IMR-90 (cell line): ENCODE data around the gene DIP2A. TPM values are rescaled to one million over a fixed set of nuclear protein-coding genes. Genes with fewer than 3 reads are reported as not detected.

Experiments used
- ATAC-seq: fragments of 200-7000 bp; cut with Tn5 transposase; 2 replicates; pipeline ENCODE4 v1.9.1; 2020; ENCODE audit warnings: low read depth, mild to moderate bottlenecking, moderate library complexity
- BruUV-seq: library from RNA; stranded (reverse); fragments of 400-500 nt; replicated peaks from 2 replicates; lab custom pipeline; 2021; lab: Mats Ljungman, UMichigan
- CTCF ChIA-PET: fragments of 300-600 bp; formaldehyde crosslinking; extraction: SDS; loops from one replicate; lab custom pipeline; 2021; ENCODE audit warnings: antibody characterized with exemption; lab: Yijun Ruan, JAX
- POLR2A ChIA-PET: fragments of 300-600 bp; sonication (Branson Sonifier 250); formaldehyde crosslinking; loops from one replicate; lab custom pipeline; 2022; ENCODE audit warnings: antibody characterized with exemption; ENCODE audit not compliant: unreplicated experiment; lab: Charles Lee
- DNase-seq: peaks from one replicate; pipeline ENCODE4 v3.0.0; 2013
- H2AFZ ChIP-seq: replicated peaks from 2 replicates; pipeline ENCODE3; 2013; ENCODE audit warnings: low read length, mild to moderate bottlenecking; ENCODE audit not compliant: poor library complexity
- H2AK5ac ChIP-seq: 2 replicates; pipeline ENCODE4 v1.6.1; 2013; ENCODE audit warnings: low read depth, low read length, inconsistent platforms
- H2AK9ac ChIP-seq: replicated peaks from 2 replicates; pipeline ENCODE3; 2013; ENCODE audit warnings: mild to moderate bottlenecking, low read depth, low read length, moderate library complexity; ENCODE audit not compliant: poor library complexity
- H2BK120ac ChIP-seq: 2 replicates; pipeline ENCODE4 v1.6.1; 2013; ENCODE audit warnings: low read depth, low read length, inconsistent platforms
- H2BK15ac ChIP-seq: 3 replicates; pipeline ENCODE4 v1.6.1; 2013; ENCODE audit warnings: low read depth, low read length, inconsistent platforms
- H2BK20ac ChIP-seq: 2 replicates; pipeline ENCODE4 v1.6.1; 2013; ENCODE audit warnings: low read depth, mild to moderate bottlenecking, inconsistent platforms, low read length, moderate library complexity
- H2BK5ac ChIP-seq: 2 replicates; pipeline ENCODE4 v1.6.1; 2013; ENCODE audit warnings: mild to moderate bottlenecking, low read depth, low read length, inconsistent platforms; ENCODE audit not compliant: poor library complexity, severe bottlenecking
- H3K14ac ChIP-seq: replicated peaks from 2 replicates; pipeline ENCODE4 v1.6.1; 2013; ENCODE audit warnings: low read depth, low read length, inconsistent platforms
- H3K18ac ChIP-seq: 2 replicates; pipeline ENCODE4 v1.6.1; 2013; ENCODE audit warnings: low read depth, low read length, control low read depth
- H3K23ac ChIP-seq: 2 replicates; pipeline ENCODE4 v1.6.1; 2013; ENCODE audit warnings: low read depth, low read length, inconsistent platforms
- H3K27ac ChIP-seq: 2 replicates; pipeline ENCODE4 v1.5.1; 2013; ENCODE audit warnings: mild to moderate bottlenecking, control low read depth, low read length; ENCODE audit not compliant: insufficient read depth
- H3K27me3 ChIP-seq: 2 replicates; pipeline ENCODE4 v1.6.1; 2013; ENCODE audit warnings: low read length; ENCODE audit not compliant: control insufficient read depth, insufficient read depth
- H3K36me3 ChIP-seq: 2 replicates; pipeline ENCODE4 v1.6.1; 2013; ENCODE audit warnings: low read length, mixed read lengths; ENCODE audit not compliant: control insufficient read depth, insufficient read depth
- H3K4ac ChIP-seq: 2 replicates; pipeline ENCODE4 v1.6.1; 2013; ENCODE audit warnings: low read depth, low read length, inconsistent platforms
- H3K4me1 ChIP-seq: 2 replicates; pipeline ENCODE4 v1.6.1; 2013; ENCODE audit warnings: low read length, mixed read lengths; ENCODE audit not compliant: control insufficient read depth, insufficient read depth
- H3K4me2 ChIP-seq: 2 replicates; pipeline ENCODE4 v1.6.1; 2013; ENCODE audit warnings: low read depth, mild to moderate bottlenecking, control low read depth, low read length, moderate library complexity
- H3K4me3 ChIP-seq: 2 replicates; pipeline ENCODE4 v1.5.1; 2013; ENCODE audit warnings: low read depth, mild to moderate bottlenecking, control low read depth, low read length, moderate library complexity; ENCODE audit not compliant: insufficient read depth
- H3K56ac ChIP-seq: 2 replicates; pipeline ENCODE4 v1.6.1; 2013; ENCODE audit warnings: low read length, inconsistent platforms; ENCODE audit not compliant: insufficient read depth; ENCODE audit errors: extremely low read depth
- H3K79me1 ChIP-seq, 2 experiments: 2 replicates each; pipeline ENCODE4 v1.6.1; 2013; ENCODE audit warnings: low read length in 2 of 2, inconsistent platforms in 1 of 2, low read depth in 1 of 2
- H3K9ac ChIP-seq: 2 replicates; pipeline ENCODE4 v1.6.1; 2013; ENCODE audit warnings: low read depth, low read length, control low read depth
- H3K9me1 ChIP-seq: 2 replicates; pipeline ENCODE4 v1.6.1; 2013; ENCODE audit warnings: low read length, inconsistent platforms; ENCODE audit not compliant: insufficient read depth
- H3K9me3 ChIP-seq: 2 replicates; pipeline ENCODE4 v1.6.1; 2013; ENCODE audit warnings: low read length; ENCODE audit not compliant: control insufficient read depth, insufficient read depth
- H4K20me1 ChIP-seq: 2 replicates; pipeline ENCODE4 v1.6.1; 2013; ENCODE audit warnings: low read length, inconsistent platforms; ENCODE audit not compliant: insufficient read depth
- H4K5ac ChIP-seq: 2 replicates; pipeline ENCODE4 v1.6.1; 2013; ENCODE audit warnings: mild to moderate bottlenecking, low read depth, low read length, control low read depth
- H4K8ac ChIP-seq, 2 experiments: 2 replicates each; pipeline ENCODE4 v1.6.1; 2013; ENCODE audit warnings: low read depth in 2 of 2, low read length in 2 of 2, control low read depth in 1 of 2, inconsistent platforms in 1 of 2
- H4K91ac ChIP-seq: 2 replicates; pipeline ENCODE4 v1.6.1; 2013; ENCODE audit warnings: low read depth, low read length, inconsistent platforms; ENCODE audit not compliant: insufficient read depth
- BHLHE40 ChIP-seq: fragments of 150-350 bp; IDR thresholded peaks from 2 replicates; pipeline ENCODE4 v1.6.1; 2016; ENCODE audit warnings: mild to moderate bottlenecking, low read depth, low read length
- FOS ChIP-seq: fragments of 150-350 bp; IDR thresholded peaks from 2 replicates; pipeline ENCODE4 v1.6.1; 2016; ENCODE audit warnings: low read depth, low read length
- MAZ ChIP-seq: IDR thresholded peaks from 2 replicates; pipeline ENCODE4 v1.6.1; 2012; ENCODE audit warnings: low read depth, mild to moderate bottlenecking, low read length, improper control_type of control experiment, moderate library complexity, borderline replicate concordance
- POLR2A ChIP-seq: IDR thresholded peaks from 2 replicates; pipeline ENCODE4 v1.6.1; 2012; ENCODE audit warnings: mild to moderate bottlenecking, low read depth, low read length
- WGBS, 2 experiments: methylation state at CpG; one replicate each; pipeline versions ENCODE4 v1.1.5 to v1.1.7; 2013; ENCODE audit warnings: missing lambda C conversion rate in 2 of 2; ENCODE audit not compliant: insufficient read length in 1 of 2; ENCODE audit errors: extremely low coverage in 2 of 2; 5-methylcytosine and 5-hydroxymethylcytosine counted together
- dilution Hi-C: fragments of 300-500 bp; cut with HindIII; formaldehyde crosslinking; loops from one replicate; pipeline ENCODE4 v1.14.3; 2018; ENCODE audit warnings: low sequenced_read_pairs; ENCODE audit not compliant: unreplicated experiment
- in situ Hi-C: fragments of 300-500 bp; cut with MboI; formaldehyde crosslinking; loops from 3 replicates; pipeline ENCODE4 v1.14.3; 2019; ENCODE audit warnings: low sequenced_read_pairs, inconsistent platforms, mixed read lengths
- intact Hi-C: fragments of 100-400 bp; cut with micrococcal nuclease; formaldehyde crosslinking; loops from 2 replicates; pipeline ENCODE4 v1.10.0; 2022
- polyA plus RNA-seq, 3 experiments: library from polyadenylated mRNA; depleted of rRNA; stranded (reverse); fragments of >200 nt; gene quantifications; 2 replicates each; pipeline ENCODE4 v1.2.3, GENCODE V29; 2012; ENCODE audit warnings: low replicate concordance in 1 of 3
- total RNA-seq: library from RNA; depleted of rRNA; stranded (reverse); fragments of >200 nt; gene quantifications from 2 replicates; pipeline ENCODE4 v1.2.3, GENCODE V29; 2012
- TF ChIP-seq, protein P1 (sequence below): conservative IDR thresholded peaks from 2 replicates; pipeline ENCODE4 v1.5.1; 2012; ENCODE audit warnings: mild to moderate bottlenecking, low read depth, low read length, improper control_type of control experiment
- TF ChIP-seq, protein P2 (sequence below): fragments of 150-350 bp; IDR thresholded peaks from 2 replicates; pipeline ENCODE4 v1.6.1; 2017; ENCODE audit warnings: mild to moderate bottlenecking, antibody characterized with exemption, low read length, low read depth

DIP2A gene
- total and polyA plus RNA-seq, 2 of the 4 experiments (the other 2 are of a cell fraction) = 17.9 to 24.3 TPM

DNA sequence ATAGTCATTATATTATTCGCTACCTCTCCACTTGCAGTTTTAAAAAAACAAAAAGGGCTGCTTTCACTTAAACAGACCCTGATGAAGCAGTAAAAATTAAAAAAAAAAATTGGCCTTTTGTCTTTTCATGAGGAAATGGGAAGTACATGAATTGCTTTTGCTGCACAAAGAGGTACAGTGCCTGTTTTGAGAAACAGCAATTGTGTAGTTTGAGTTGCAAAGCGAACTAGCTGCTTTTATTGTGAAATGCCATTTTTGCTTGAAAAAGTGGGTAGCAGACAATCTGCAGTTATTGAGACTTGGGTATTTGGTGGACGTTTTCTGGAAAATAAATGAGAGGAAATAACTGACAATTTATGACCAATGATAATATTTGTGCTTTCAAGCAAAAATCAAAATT lies 7.0 kb downstream of the DIP2A start:
- Histone ChIP-seq H3K36me3 (peaks cover 6% of the 10 kb centered on the region), H3K79me1 (peaks cover 14 to 58% of the 10 kb centered on the region in 2 experiments), H3K27me3 (no peaks in the 10 kb centered on the region), H4K20me1 (peaks cover 5% of the 10 kb centered on the region), H3K18ac (no peak overlapping the region), H4K8ac (no peak overlapping the region), H3K23ac (no peak overlapping the region), H2BK5ac (no peak overlapping the region), H2AK5ac (no peak overlapping the region), H3K4me1 (no peaks in the 10 kb centered on the region), H2BK120ac (no peak overlapping the region), H4K5ac (no peak overlapping the region), H2AK9ac (no peak overlapping the region), H3K9me3 (no peaks in the 10 kb centered on the region), H3K4ac (no peak overlapping the region), H2BK15ac (no peak overlapping the region), H3K4me3 (no peak overlapping the region), H2AFZ (no peak overlapping the region), H3K14ac (no peak overlapping the region), H3K9me1 (peaks cover 14% of the 10 kb centered on the region; the same call in 1 of the 2 replicates), H4K91ac (no peak overlapping the region), H3K4me2 (no peak overlapping the region), H3K27ac (no peak overlapping the region), H3K56ac (no peak overlapping the region), H3K9ac (no peak overlapping the region), H2BK20ac (no peak overlapping the region)
- dilution Hi-C loops = no loop called here
- ChIA-PET POLR2A (no interaction called here), CTCF (no interaction called here)
- no peak for DNase-seq
- TF ChIP-seq BHLHE40 (no peak), POLR2A (no peak), MAZ (no peak), FOS (no peak)
- TF ChIP-seq, protein P1, sequence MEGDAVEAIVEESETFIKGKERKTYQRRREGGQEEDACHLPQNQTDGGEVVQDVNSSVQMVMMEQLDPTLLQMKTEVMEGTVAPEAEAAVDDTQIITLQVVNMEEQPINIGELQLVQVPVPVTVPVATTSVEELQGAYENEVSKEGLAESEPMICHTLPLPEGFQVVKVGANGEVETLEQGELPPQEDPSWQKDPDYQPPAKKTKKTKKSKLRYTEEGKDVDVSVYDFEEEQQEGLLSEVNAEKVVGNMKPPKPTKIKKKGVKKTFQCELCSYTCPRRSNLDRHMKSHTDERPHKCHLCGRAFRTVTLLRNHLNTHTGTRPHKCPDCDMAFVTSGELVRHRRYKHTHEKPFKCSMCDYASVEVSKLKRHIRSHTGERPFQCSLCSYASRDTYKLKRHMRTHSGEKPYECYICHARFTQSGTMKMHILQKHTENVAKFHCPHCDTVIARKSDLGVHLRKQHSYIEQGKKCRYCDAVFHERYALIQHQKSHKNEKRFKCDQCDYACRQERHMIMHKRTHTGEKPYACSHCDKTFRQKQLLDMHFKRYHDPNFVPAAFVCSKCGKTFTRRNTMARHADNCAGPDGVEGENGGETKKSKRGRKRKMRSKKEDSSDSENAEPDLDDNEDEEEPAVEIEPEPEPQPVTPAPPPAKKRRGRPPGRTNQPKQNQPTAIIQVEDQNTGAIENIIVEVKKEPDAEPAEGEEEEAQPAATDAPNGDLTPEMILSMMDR = no peak
- TF ChIP-seq, protein P2, sequence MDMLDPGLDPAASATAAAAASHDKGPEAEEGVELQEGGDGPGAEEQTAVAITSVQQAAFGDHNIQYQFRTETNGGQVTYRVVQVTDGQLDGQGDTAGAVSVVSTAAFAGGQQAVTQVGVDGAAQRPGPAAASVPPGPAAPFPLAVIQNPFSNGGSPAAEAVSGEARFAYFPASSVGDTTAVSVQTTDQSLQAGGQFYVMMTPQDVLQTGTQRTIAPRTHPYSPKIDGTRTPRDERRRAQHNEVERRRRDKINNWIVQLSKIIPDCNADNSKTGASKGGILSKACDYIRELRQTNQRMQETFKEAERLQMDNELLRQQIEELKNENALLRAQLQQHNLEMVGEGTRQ = no peak
- ATAC-seq = no peak
- no CpG with 5 or more reads among the region's 3 CpGs for WGBS, 2 experiments
- in situ Hi-C loops = no loop called here
- BruUV-seq = no TSS peak
- intact Hi-C loops = no loop called here
